HL-60/S4 treated with phorbol 12-myristate 13-acetate at 8.2 ng/mL for 4 days and 3 days (cell line): ENCODE data around the gene ZBTB17.
"Not testable (repeated sequence)": the region's sequence is repeated elsewhere in the genome, so short reads cannot be mapped to it uniquely, and the experiment has no call there.

Experiments used
- in situ Hi-C: fragments of 300-500 bp; cut with MboI; formaldehyde crosslinking; loops from 2 replicates; pipeline ENCODE4 v1.15.0; 2022; ENCODE audit warnings: low sequenced_read_pairs

The ZBTB17 gene

DNA sequence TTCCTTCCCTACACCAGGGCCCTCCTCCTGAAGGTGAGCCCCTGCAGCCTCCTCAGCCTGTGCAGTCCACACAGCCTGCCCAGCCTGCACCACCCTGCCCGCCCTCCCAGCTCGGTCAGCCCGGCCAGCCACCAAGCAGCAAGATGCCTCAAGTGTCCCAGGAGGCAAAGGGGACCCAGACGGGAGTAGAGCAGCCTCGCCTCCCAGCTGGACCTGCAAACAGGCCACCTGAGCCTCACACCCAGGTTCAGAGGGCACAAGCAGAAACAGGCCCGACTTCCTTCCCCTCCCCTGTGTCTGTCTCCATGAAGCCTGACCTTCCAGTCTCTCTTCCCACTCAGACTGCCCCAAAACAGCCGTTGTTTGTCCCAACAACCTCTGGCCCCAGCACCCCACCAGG is 38.8 kb downstream of the ZBTB17 start:
- in situ Hi-C loops: no loop called here

- in situ Hi-C loops: no loop called here
These were observed 39.9 kb downstream of the ZBTB17 start for GRCh38 chr1:15936025-15936424.

GRCh38 chr1:15935056-15935950 is 40.6 kb downstream of the ZBTB17 start:
- in situ Hi-C loops: no loop called here

DNA sequence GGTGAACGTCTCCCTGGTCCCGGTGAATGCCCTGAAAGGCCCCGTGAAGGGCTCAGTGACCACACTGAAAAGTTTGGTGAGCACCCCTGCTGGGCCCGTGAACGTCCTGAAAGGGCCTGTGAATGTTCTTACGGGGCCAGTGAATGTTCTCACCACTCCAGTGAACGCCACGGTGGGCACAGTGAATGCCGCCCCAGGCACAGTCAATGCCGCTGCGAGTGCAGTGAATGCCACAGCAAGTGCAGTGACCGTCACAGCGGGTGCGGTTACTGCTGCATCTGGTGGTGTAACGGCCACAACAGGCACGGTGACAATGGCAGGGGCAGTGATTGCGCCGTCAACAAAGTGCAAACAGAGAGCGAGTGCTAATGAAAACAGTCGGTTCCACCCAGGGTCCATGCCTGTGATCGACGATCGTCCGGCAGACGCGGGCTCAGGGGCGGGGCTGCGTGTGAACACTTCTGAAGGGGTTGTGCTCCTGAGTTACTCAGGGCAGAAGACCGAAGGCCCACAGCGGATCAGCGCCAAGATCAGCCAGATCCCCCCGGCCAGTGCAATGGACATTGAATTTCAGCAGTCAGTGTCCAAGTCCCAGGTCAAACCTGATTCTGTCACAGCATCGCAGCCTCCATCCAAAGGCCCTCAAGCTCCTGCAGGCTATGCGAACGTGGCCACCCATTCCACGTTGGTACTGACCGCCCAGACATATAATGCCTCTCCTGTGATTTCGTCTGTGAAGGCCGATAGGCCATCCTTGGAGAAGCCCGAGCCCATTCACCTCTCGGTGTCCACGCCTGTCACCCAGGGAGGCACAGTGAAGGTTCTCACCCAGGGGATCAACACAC is 41.5 kb downstream of the ZBTB17 start:
- in situ Hi-C loops: no loop called here

DNA sequence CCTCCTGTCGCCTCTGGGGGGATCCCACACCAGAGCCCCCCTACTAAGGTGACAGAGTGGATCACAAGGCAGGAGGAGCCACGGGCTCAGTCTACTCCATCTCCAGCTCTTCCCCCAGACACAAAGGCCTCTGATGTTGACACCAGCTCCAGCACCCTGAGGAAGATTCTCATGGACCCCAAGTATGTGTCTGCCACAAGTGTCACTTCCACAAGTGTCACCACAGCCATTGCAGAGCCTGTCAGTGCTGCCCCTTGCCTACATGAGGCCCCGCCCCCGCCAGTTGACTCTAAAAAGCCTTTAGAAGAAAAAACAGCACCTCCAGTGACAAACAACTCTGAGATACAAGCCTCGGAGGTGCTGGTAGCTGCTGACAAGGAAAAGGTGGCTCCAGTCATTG is 42.2 kb downstream of the ZBTB17 start:
- in situ Hi-C loops: no loop called here

GRCh38 chr1:15932612-15933011 is 43.3 kb downstream of the ZBTB17 start:
- in situ Hi-C loops: no loop called here

- in situ Hi-C loops: no loop called here
These were observed 44.0 kb downstream of the ZBTB17 start for GRCh38 chr1:15931884-15932283.

DNA sequence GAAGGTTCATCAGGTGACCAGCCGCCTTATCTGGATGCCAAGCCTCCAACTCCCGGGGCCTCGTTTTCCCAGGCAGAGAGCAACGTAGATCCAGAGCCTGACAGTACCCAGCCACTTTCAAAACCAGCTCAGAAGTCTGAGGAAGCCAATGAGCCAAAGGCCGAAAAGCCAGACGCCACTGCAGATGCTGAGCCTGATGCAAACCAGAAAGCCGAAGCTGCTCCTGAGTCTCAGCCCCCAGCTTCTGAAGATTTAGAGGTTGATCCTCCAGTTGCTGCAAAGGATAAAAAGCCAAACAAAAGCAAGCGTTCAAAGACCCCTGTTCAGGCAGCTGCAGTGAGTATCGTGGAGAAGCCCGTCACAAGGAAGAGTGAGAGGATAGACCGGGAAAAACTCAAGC is 44.5 kb downstream of the ZBTB17 start:
- in situ Hi-C loops: no loop called here

- in situ Hi-C loops: no loop called here
These were observed 46.6 kb downstream of the ZBTB17 start for GRCh38 chr1:15928971-15929965.

DNA sequence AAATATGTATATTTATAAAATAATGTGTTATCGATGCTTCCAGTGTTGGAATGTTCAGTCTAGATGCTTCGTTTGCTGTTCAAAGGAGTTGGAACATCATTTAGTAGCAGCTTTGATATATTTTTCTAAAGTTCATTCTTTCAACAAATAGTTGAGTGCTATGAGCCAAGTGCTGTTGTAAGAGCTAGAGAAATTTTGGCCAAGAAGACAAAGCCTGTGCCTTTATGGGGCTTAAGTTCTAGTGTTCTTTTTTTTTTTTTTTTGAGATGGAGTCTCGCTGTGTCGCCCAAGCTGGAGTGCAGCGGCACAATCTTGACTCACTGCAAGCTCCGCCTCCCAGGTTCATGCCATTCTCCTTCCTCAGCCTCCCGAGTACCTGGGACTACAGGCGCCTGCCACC is 49.5 kb downstream of the ZBTB17 start:
- in situ Hi-C loops: not testable (repeated sequence)

DNA sequence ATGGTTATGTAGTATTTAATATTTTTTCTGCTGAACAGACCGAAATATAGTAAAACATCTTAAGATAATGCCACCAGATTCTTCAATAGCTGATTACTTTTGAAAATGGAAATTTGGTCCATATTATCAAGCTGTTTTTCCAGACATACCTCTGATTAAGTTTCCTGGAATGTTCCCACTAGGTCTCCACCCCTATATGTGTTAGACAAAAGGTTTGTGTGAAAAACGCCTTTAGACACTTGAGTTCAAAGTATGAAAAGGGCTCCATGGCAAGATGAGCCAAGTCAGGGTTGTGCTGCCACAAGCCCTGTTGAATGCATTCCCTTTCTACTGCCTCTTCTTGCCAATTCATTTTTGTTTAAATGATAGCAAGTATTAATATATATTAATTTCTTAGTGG is 52.7 kb downstream of the ZBTB17 start:
- in situ Hi-C loops: loop anchor here (25.0 kb wide), 1 partner anchor 111 kb away; the partner anchor contains the start of gene UQCRHL

DNA sequence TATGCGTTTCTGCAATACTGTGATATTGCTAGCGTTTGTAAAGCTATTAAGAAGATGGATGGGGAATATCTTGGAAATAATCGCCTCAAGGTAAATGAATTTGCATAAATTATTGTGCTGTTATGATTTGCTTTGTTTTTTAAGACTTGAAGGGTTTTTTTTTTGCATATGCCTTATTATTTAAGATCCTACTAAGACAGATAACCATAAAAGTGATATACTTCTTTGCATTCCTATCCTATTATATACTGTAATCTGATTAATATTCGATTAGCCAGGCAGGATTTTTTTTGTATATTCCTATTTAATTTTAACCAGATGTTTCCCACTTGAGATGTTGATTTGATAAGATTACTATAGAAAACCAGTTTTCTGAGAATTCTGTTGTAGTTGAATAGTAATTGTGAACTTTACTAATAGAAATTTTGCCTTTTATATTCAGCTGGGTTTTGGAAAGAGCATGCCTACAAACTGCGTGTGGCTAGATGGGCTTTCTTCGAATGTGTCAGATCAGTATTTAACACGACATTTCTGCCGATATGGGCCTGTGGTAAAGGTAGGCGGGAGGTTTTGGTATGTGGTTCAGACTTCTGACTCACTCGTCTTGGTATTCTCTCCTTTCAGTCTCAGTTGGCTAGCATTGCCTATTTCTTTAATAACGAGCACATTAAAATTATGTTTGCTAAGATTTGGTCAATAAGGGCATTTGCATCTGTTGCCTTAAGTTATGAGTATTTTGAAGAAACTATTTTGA is 56.8 kb downstream of the ZBTB17 start:
- in situ Hi-C loops: loop anchor here (25.0 kb wide), 1 partner anchor 107 kb away; the partner anchor contains the start of gene UQCRHL

DNA sequence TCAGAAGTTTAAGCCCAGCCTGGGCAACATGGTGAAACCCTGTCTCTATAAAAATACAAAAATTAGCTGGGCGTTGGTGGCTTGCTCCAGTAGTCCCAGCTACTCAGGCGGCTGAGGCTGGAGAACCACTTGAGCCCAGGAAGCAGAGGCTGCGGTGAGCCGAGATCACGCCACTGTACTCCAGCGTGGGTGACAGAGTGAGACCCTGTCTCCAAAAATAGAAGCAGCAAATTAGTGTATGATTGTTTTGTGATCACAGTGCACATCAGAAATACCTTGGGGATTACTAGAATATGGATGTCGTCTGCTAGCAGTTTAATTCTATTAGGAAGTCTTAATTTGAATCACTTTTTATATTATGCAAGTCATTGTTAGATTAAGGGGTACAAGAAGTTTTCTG is 59.0 kb downstream of the ZBTB17 start:
- in situ Hi-C loops: loop anchor here (25.0 kb wide), 1 partner anchor 105 kb away; the partner anchor contains the start of gene UQCRHL

- in situ Hi-C loops: loop anchor here (25.0 kb wide), 1 partner anchor 104 kb away; the partner anchor contains the start of gene UQCRHL
These were observed 59.5 kb downstream of the ZBTB17 start for GRCh38 chr1:15916417-15916816.

- in situ Hi-C loops: loop anchor here (25.0 kb wide), 1 partner anchor 104 kb away; the partner anchor contains the start of gene UQCRHL
These were observed 59.9 kb downstream of the ZBTB17 start for GRCh38 chr1:15915991-15916390.

- in situ Hi-C loops: loop anchor here (25.0 kb wide), 1 partner anchor 101 kb away; the partner anchor contains the start of gene UQCRHL
These were observed 62.3 kb downstream of the ZBTB17 start for GRCh38 chr1:15913607-15914006.

GRCh38 chr1:15911927-15912326 is 64.0 kb downstream of the ZBTB17 start:
- in situ Hi-C loops: loop anchor here (25.0 kb wide), 1 partner anchor 100 kb away; the partner anchor contains the start of gene UQCRHL

- in situ Hi-C loops: loop anchor here (25.0 kb wide), 1 partner anchor 99 kb away; the partner anchor contains the start of gene UQCRHL
These were observed 64.8 kb downstream of the ZBTB17 start for GRCh38 chr1:15911141-15911540.

DNA sequence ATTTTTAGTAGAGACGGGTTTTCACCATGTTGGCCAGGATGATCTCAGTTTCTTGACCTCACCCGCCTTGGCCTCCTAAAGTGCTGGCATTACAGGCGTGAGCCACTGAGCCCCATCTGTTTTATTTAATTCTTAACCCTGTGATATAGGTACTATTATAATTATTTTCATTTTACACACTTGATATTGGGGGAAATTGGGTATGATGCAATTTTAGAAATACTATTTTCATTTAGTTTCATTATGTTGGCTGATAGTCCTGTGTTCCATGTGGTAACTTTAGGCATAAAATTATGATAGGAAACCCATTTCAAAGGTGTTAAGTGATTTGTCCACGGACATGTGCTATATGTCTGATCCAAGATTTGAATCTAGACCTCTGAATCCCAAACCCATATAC is 67.3 kb downstream of the ZBTB17 start:
- in situ Hi-C loops: loop anchor here (25.0 kb wide), 1 partner anchor 96 kb away; the partner anchor contains the start of gene UQCRHL
